IMR-90 (cell line): ENCODE data around the gene MICAL3. TPM values are rescaled to one million over a fixed set of nuclear protein-coding genes. Genes with fewer than 3 reads are reported as not detected.

ENCODE experiments used
- CTCF ChIP-seq: conservative IDR thresholded peaks from 2 replicates; pipeline ENCODE4 v1.5.1; 2012; ENCODE audit warnings: mild to moderate bottlenecking, low read depth, low read length, improper control_type of control experiment
- polyA plus RNA-seq, 3 experiments: library from polyadenylated mRNA; depleted of rRNA; stranded (reverse); fragments of >200 nt; gene quantifications; 2 replicates each; pipeline ENCODE4 v1.2.3, GENCODE V29; 2012; ENCODE audit warnings: low replicate concordance in 1 of 3
- total RNA-seq: library from RNA; depleted of rRNA; stranded (reverse); fragments of >200 nt; gene quantifications from 2 replicates; pipeline ENCODE4 v1.2.3, GENCODE V29; 2012

Gene MICAL3
- total and polyA plus RNA-seq, 2 of the 4 experiments (the other 2 are of a cell fraction) = 17.6 to 26.8 TPM

GRCh38 chr22:17774206-17774925 is 250.0 kb downstream of the MICAL3 start, which contains the start of gene BID (continued):
- TF ChIP-seq CTCF = no peak
